HepG2 (cell line): ENCODE results near the gene SLC4A11. TPM values are rescaled to one million over a fixed set of nuclear protein-coding genes. Genes with fewer than 3 reads are reported as not detected.
A peak's percentile ranks its signal among the peaks of the same experiment; 100 is the strongest.

Source experiments
- BCLAF1 ChIP-seq: fragments of 450-650 bp; IDR thresholded peaks from 2 replicates; pipeline ENCODE4 v1.6.1; 2017; ENCODE audit warnings: mild to moderate bottlenecking
- CCAR2 ChIP-seq: fragments of 200-400 bp; formaldehyde crosslinking; optimal IDR thresholded peaks from 2 replicates; pipeline ENCODE3; 2018; ENCODE audit warnings: low read depth, mild to moderate bottlenecking, low read length, moderate library complexity
- ETV6 ChIP-seq: sonication (generic); formaldehyde crosslinking; conservative IDR thresholded peaks from 2 replicates; pipeline ENCODE4 v1.4.0; 2020; ENCODE audit warnings: missing genetic modification reagents
- EZH2 ChIP-seq: conservative IDR thresholded peaks from 2 replicates; pipeline ENCODE4 v1.6.1; 2012; ENCODE audit warnings: mild to moderate bottlenecking, low read depth, low read length, moderate library complexity
- HMGA1 ChIP-seq: sonication (generic); formaldehyde crosslinking; conservative IDR thresholded peaks from 2 replicates; pipeline ENCODE4 v1.4.0; 2020; ENCODE audit warnings: missing genetic modification reagents
- HNF4G ChIP-seq, 2 experiments: sonication (generic) in 1 of 2; formaldehyde crosslinking in 1 of 2; IDR thresholded peaks; 2 replicates each; pipeline versions ENCODE4 v1.4.0 to v1.6.1; 2011 to 2020; ENCODE audit warnings: borderline replicate concordance in 2 of 2, low read depth in 2 of 2, mild to moderate bottlenecking in 2 of 2, low read length in 1 of 2, missing genetic modification reagents in 1 of 2, moderate library complexity in 1 of 2
- MTF2 ChIP-seq: sonication (generic); formaldehyde crosslinking; IDR thresholded peaks from 2 replicates; pipeline ENCODE4 v1.5.0; 2020; ENCODE audit warnings: missing genetic modification reagents, borderline replicate concordance
- SMARCE1 ChIP-seq: fragments of 450-650 bp; IDR thresholded peaks from 2 replicates; pipeline ENCODE4 v1.6.1; 2017; ENCODE audit warnings: borderline replicate concordance
- TBX3 ChIP-seq: fragments of 450-650 bp; IDR thresholded peaks from 2 replicates; pipeline ENCODE4 v1.6.1; 2017; ENCODE audit warnings: antibody characterized with exemption, mild to moderate bottlenecking, inconsistent platforms, borderline replicate concordance
- ZBTB25 ChIP-seq: IDR thresholded peaks from 2 replicates; pipeline ENCODE4 v1.6.1; 2018; ENCODE audit warnings: missing genetic modification reagents
- ZC3H13 ChIP-seq: sonication (generic); formaldehyde crosslinking; IDR thresholded peaks from 2 replicates; pipeline ENCODE4 v1.8.1; 2023; ENCODE audit warnings: mild to moderate bottlenecking, missing genetic modification reagents, moderate library complexity
- ZNF143 ChIP-seq: sonication (generic); formaldehyde crosslinking; IDR thresholded peaks from 2 replicates; pipeline ENCODE4 v1.4.0; 2020; ENCODE audit warnings: missing genetic modification reagents
- ZNF234 ChIP-seq: sonication (generic); formaldehyde crosslinking; conservative IDR thresholded peaks from 2 replicates; pipeline ENCODE4 v1.5.1; 2020; ENCODE audit warnings: mild to moderate bottlenecking, missing genetic modification reagents
- ZNF432 ChIP-seq: sonication (generic); formaldehyde crosslinking; IDR thresholded peaks from 2 replicates; pipeline ENCODE4 v1.5.0; 2020; ENCODE audit warnings: missing genetic modification reagents, mild to moderate bottlenecking, borderline replicate concordance
- ZNF546 ChIP-seq: sonication (generic); formaldehyde crosslinking; conservative IDR thresholded peaks from 2 replicates; pipeline ENCODE4 v1.8.1; 2023; ENCODE audit warnings: mild to moderate bottlenecking, missing genetic modification reagents
- ZNF710 ChIP-seq: sonication (generic); formaldehyde crosslinking; IDR thresholded peaks from 2 replicates; pipeline ENCODE4 v1.5.0; 2020; ENCODE audit warnings: mild to moderate bottlenecking, missing genetic modification reagents, borderline replicate concordance
- ZNF724P ChIP-seq: sonication (generic); formaldehyde crosslinking; IDR thresholded peaks from 2 replicates; pipeline ENCODE4 v1.8.0; 2022; ENCODE audit warnings: missing genetic modification reagents, borderline replicate concordance
- ZSCAN25 ChIP-seq: sonication (generic); formaldehyde crosslinking; IDR thresholded peaks from 2 replicates; pipeline ENCODE4 v1.8.0; 2022; ENCODE audit warnings: mild to moderate bottlenecking, missing genetic modification reagents
- polyA plus RNA-seq, 8 experiments: library from polyadenylated mRNA; depleted of rRNA in 3 of 8; stranded (reverse) in 7 of 8; unstranded in 1 of 8; fragments of >200 nt; fragmentation: Illumina TruSeq in 4 of 8; extraction: Trizol in 4 of 8; gene quantifications; 2 replicates each; pipeline versions ENCODE4 v1.2.1 to v1.2.3, GENCODE V29; 2011 to 2016; ENCODE audit warnings: low read depth in 4 of 8, missing spikeins in 1 of 8, mixed read lengths in 1 of 8; ENCODE audit not compliant: insufficient read depth in 1 of 8
- total RNA-seq, 5 experiments: library from RNA; depleted of rRNA; stranded (reverse); fragments of >200 nt; fragmentation: Illumina TruSeq; extraction: Trizol; gene quantifications; 2 replicates each; pipeline ENCODE4 v1.2.3, GENCODE V29; 2016; ENCODE audit warnings: low read depth in 1 of 5
- TF ChIP-seq, protein P1 (sequence below): sonication (generic); formaldehyde crosslinking; conservative IDR thresholded peaks from 2 replicates; pipeline ENCODE4 v1.8.0; 2022; ENCODE audit warnings: mild to moderate bottlenecking, moderate library complexity, missing genetic modification reagents
- TF ChIP-seq, protein P2 (sequence below): sonication (generic); formaldehyde crosslinking; IDR thresholded peaks from 2 replicates; pipeline ENCODE4 v1.5.1; 2020; ENCODE audit warnings: missing genetic modification reagents, mild to moderate bottlenecking, borderline replicate concordance

The SLC4A11 gene
- total and polyA plus RNA-seq, 2 of the 13 experiments (the other 11 are each of a cell fraction or from before 2014, with no cell fraction given) = 3.9 to 27.0 TPM

DNA sequence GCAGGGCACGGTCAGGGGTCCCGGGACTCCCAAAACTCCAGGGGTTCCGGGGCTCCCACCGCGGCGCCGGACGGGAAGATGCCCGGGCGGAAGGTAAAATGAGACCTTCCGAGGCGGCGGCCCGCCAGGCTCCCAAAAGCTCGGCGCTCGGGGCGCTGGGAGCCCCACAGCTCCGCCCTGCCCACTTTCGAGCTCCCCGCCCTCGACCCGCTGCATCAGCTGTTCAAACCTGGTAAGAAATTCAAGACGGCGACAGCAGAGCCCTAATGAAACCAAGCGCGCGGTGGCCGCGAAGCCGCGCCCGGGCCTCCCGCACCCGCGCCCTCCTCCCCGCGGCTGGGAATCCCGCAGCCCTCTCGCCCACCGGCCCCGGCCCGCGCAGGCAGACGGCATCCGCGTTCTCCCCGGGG, 369 bp downstream of the SLC4A11 start (continued):
- TF ChIP-seq, protein P1, sequence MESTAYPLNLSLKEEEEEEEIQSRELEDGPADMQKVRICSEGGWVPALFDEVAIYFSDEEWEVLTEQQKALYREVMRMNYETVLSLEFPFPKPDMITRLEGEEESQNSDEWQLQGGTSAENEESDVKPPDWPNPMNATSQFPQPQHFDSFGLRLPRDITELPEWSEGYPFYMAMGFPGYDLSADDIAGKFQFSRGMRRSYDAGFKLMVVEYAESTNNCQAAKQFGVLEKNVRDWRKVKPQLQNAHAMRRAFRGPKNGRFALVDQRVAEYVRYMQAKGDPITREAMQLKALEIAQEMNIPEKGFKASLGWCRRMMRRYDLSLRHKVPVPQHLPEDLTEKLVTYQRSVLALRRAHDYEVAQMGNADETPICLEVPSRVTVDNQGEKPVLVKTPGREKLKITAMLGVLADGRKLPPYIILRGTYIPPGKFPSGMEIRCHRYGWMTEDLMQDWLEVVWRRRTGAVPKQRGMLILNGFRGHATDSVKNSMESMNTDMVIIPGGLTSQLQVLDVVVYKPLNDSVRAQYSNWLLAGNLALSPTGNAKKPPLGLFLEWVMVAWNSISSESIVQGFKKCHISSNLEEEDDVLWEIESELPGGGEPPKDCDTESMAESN (CRISPR knock-in tag) = peak; percentile 45; the same call in 1 of the 2 replicates
- TF ChIP-seq BCLAF1 = no peak
- no peak for TF ChIP-seq ZNF546
- TF ChIP-seq ZNF143 (CRISPR knock-in tag) = no peak
- TF ChIP-seq HNF4G (IDR thresholded peaks at IDR 0.05; ENCODE audit: borderline replicate concordance, low read depth, low read length) = no peak
- TF ChIP-seq HNF4G (CRISPR knock-in tag; IDR thresholded peaks at IDR 0.05; ENCODE audit: borderline replicate concordance, low read depth) = no peak
- 0 out of 2 replicates have a peak, but pooled peaks have one; percentile 17 for TF ChIP-seq MTF2 (CRISPR knock-in tag)
- TF ChIP-seq ZNF724P (CRISPR knock-in tag) = peak; percentile 73; the same call in 1 of the 2 replicates
- peak; percentile 45; the same call in 1 of the 2 replicates for TF ChIP-seq ZC3H13 (CRISPR knock-in tag)
- TF ChIP-seq ZNF234 (CRISPR knock-in tag) = no peak
- TF ChIP-seq ZSCAN25 (CRISPR knock-in tag) = no peak
- no peak for TF ChIP-seq TBX3
- TF ChIP-seq CCAR2 = no peak
- TF ChIP-seq EZH2 = no peak
- no peak for TF ChIP-seq ZNF432
- no peak for TF ChIP-seq ZBTB25 (CRISPR knock-in tag)
- TF ChIP-seq HMGA1 (CRISPR knock-in tag) = no peak
- no peak for TF ChIP-seq ETV6 (CRISPR knock-in tag)
- TF ChIP-seq SMARCE1 = no peak
- TF ChIP-seq, protein P2, sequence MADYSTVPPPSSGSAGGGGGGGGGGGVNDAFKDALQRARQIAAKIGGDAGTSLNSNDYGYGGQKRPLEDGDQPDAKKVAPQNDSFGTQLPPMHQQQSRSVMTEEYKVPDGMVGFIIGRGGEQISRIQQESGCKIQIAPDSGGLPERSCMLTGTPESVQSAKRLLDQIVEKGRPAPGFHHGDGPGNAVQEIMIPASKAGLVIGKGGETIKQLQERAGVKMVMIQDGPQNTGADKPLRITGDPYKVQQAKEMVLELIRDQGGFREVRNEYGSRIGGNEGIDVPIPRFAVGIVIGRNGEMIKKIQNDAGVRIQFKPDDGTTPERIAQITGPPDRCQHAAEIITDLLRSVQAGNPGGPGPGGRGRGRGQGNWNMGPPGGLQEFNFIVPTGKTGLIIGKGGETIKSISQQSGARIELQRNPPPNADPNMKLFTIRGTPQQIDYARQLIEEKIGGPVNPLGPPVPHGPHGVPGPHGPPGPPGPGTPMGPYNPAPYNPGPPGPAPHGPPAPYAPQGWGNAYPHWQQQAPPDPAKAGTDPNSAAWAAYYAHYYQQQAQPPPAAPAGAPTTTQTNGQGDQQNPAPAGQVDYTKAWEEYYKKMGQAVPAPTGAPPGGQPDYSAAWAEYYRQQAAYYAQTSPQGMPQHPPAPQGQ = no peak
- no peak for TF ChIP-seq ZNF710 (CRISPR knock-in tag)
